PC-3 (cell line): ENCODE measurements around the gene ZMYM4. TPM values are rescaled to one million over a fixed set of nuclear protein-coding genes. Genes with fewer than 3 reads are reported as not detected.
"Not testable (repeated sequence)": the region's sequence is repeated elsewhere in the genome, so short reads cannot be mapped to it uniquely, and the experiment has no call there.

Experiments used
- ATAC-seq: fragments of 200-7000 bp; cut with Tn5 transposase; 2 replicates; pipeline ENCODE4 v1.9.1; 2020; ENCODE audit warnings: mild to moderate bottlenecking, moderate library complexity
- BruUV-seq: library from RNA; stranded (reverse); fragments of 400-500 nt; replicated peaks from 2 replicates; lab custom pipeline; 2021; lab: Mats Ljungman, UMichigan
- CTCF ChIA-PET: fragments of 300-600 bp; sonication (Branson Sonifier 250); formaldehyde crosslinking; loops from one replicate; lab custom pipeline; 2022; ENCODE audit warnings: antibody characterized with exemption; lab: Charles Lee
- POLR2A ChIA-PET: fragments of 300-600 bp; sonication (Branson Sonifier 250); formaldehyde crosslinking; loops from one replicate; lab custom pipeline; 2022; ENCODE audit warnings: antibody characterized with exemption; ENCODE audit not compliant: unreplicated experiment; lab: Charles Lee
- DNase-seq: peaks from one replicate; pipeline ENCODE4 v3.0.0-alpha.2; 2015
- H2AFZ ChIP-seq: fragments of 300-600 bp; sonication (generic); 2 replicates; pipeline ENCODE4 v1.6.0; 2016; ENCODE audit warnings: antibody characterized with exemption, low read length
- H3F3A ChIP-seq: fragments of 300-600 bp; sonication (generic); one replicate; pipeline ENCODE4 v1.6.0; 2017; ENCODE audit warnings: antibody characterized with exemption, low read length, control low read depth, mild to moderate bottlenecking; ENCODE audit not compliant: unreplicated experiment
- H3K27ac ChIP-seq: fragments of 300-600 bp; sonication (generic); 2 replicates; pipeline ENCODE4 v1.5.1; 2016; ENCODE audit warnings: mild to moderate bottlenecking, low read length
- H3K27me3 ChIP-seq: fragments of 300-600 bp; sonication (generic); 2 replicates; pipeline ENCODE4 v1.6.1; 2016; ENCODE audit warnings: low read length, mixed read lengths
- H3K36me3 ChIP-seq: fragments of 300-600 bp; sonication (generic); 2 replicates; pipeline ENCODE4 v1.6.1; 2016; ENCODE audit warnings: low read depth, mixed run types, low read length, mixed read lengths
- H3K4me1 ChIP-seq: fragments of 300-600 bp; sonication (generic); 2 replicates; pipeline ENCODE4 v1.5.1; 2016; ENCODE audit warnings: low read length; ENCODE audit not compliant: insufficient read depth
- H3K4me2 ChIP-seq: fragments of 300-600 bp; sonication (generic); 2 replicates; pipeline ENCODE4 v1.6.0; 2016; ENCODE audit warnings: low read length
- H3K4me3 ChIP-seq: fragments of 300-600 bp; sonication (generic); 2 replicates; pipeline ENCODE4 v1.5.1; 2016; ENCODE audit warnings: mild to moderate bottlenecking, low read length, mixed read lengths
- H3K79me2 ChIP-seq: fragments of 300-600 bp; sonication (generic); 2 replicates; pipeline ENCODE4 v1.6.1; 2017; ENCODE audit warnings: low read length, mixed read lengths
- H3K9ac ChIP-seq: fragments of 300-600 bp; sonication (generic); 2 replicates; pipeline ENCODE4 v1.6.0; 2016; ENCODE audit warnings: mild to moderate bottlenecking, low read length
- H3K9me2 ChIP-seq: fragments of 300-600 bp; sonication (generic); replicated peaks from 2 replicates; pipeline ENCODE4 v1.6.1; 2016; ENCODE audit warnings: mixed run types, low read length, mixed read lengths
- H3K9me3 ChIP-seq: fragments of 300-600 bp; sonication (generic); 2 replicates; pipeline ENCODE4 v1.6.1; 2016; ENCODE audit warnings: low read length, mixed read lengths
- H4K20me1 ChIP-seq: fragments of 300-600 bp; sonication (generic); 2 replicates; pipeline ENCODE4 v1.6.1; 2016; ENCODE audit warnings: low read length, mixed read lengths
- EZH2 ChIP-seq: fragments of 300-600 bp; sonication (generic); IDR thresholded peaks from one replicate; pipeline ENCODE4 v1.6.1; 2017; ENCODE audit warnings: antibody characterized with exemption, mild to moderate bottlenecking, low read length; ENCODE audit not compliant: unreplicated experiment
- EZH2phosphoT487 ChIP-seq: fragments of 300-600 bp; sonication (generic); IDR thresholded peaks from 2 replicates; pipeline ENCODE4 v1.6.1; 2018; ENCODE audit warnings: mild to moderate bottlenecking, antibody characterized with exemption, low read length, borderline replicate concordance
- intact Hi-C: fragments of 100-400 bp; cut with micrococcal nuclease; formaldehyde crosslinking; loops from 2 replicates; pipeline ENCODE4 v1.9.0; 2023
- total RNA-seq: library from RNA; depleted of rRNA; stranded (reverse); fragments of >200 nt; gene quantifications from 2 replicates; pipeline ENCODE4 v1.2.3, GENCODE V29; 2014
- TF ChIP-seq, protein P1 (sequence below): fragments of 300-600 bp; sonication (generic); conservative IDR thresholded peaks from 2 replicates; pipeline ENCODE4 v1.5.1; 2017; ENCODE audit warnings: antibody characterized with exemption, low read depth, mild to moderate bottlenecking, low read length

Gene ZMYM4
- total RNA-seq, 1 experiment from 2014 or later, result 28.5 TPM

DNA sequence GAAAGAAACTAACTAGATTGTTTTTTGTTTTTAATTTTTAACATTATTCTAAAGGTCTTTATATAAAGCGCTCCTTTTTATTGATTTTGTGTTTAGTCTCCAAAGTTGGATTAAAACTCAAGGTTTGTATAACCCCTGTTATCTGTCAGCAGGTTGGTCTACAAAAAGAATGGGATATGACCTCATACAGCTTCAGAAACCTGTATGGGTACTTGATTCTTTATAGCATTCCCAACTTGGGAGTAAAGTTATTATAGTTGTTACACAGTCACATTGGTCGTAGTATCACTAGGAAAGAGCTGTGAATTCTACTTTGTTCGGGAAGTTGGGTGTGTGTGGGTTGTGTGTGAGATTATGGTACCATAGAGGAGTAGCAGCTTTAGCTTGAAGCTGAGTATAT, 52.4 kb downstream of the ZMYM4 start:
- POLR2A ChIA-PET, result no interaction called here
- CTCF ChIA-PET, result no interaction called here
- no TSS peak for BruUV-seq

DNA sequence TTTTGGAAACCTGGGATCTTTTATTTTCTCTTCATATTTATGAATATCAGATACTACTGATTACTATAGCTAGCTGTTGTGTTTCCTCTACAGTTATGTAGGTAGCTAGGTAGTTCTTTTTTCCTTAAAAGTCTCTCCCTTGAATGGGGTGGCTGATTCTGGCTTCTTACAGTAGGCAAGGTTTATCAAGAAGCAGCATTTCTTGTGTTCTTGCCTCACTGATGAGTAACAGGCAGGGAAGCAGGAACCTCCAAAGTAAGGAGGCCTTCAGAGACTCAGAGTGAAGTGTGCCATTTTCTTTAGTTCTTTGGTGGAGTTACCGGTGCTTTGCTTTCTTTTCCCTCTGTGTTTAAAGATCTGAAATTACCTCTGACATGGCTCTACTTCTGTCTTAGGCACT, 56.0 kb downstream of the ZMYM4 start:
- Histone ChIP-seq H3K9me3 (no peaks in the 10 kb centered on the region), H2AFZ (no peak overlapping the region), H3K9me2 (no peaks in the 10 kb centered on the region), H3F3A (no peaks in the 10 kb centered on the region), H3K27ac (no peak overlapping the region), H3K79me2 (peaks cover 16% of the 10 kb centered on the region), H3K36me3 (peaks cover 6% of the 10 kb centered on the region; the same call in 1 of the 2 replicates), H3K4me3 (no peak overlapping the region), H3K9ac (no peak overlapping the region), H4K20me1 (no peaks in the 10 kb centered on the region), H3K4me2 (no peak overlapping the region), H3K27me3 (no peaks in the 10 kb centered on the region), H3K4me1 (no peaks in the 10 kb centered on the region; the same call in 1 of the 2 replicates)
- DNase-seq (no peak), ATAC-seq (no peak)
- TF ChIP-seq EZH2 (no peak), EZH2phosphoT487 (no peak)
- TF ChIP-seq, protein P1, sequence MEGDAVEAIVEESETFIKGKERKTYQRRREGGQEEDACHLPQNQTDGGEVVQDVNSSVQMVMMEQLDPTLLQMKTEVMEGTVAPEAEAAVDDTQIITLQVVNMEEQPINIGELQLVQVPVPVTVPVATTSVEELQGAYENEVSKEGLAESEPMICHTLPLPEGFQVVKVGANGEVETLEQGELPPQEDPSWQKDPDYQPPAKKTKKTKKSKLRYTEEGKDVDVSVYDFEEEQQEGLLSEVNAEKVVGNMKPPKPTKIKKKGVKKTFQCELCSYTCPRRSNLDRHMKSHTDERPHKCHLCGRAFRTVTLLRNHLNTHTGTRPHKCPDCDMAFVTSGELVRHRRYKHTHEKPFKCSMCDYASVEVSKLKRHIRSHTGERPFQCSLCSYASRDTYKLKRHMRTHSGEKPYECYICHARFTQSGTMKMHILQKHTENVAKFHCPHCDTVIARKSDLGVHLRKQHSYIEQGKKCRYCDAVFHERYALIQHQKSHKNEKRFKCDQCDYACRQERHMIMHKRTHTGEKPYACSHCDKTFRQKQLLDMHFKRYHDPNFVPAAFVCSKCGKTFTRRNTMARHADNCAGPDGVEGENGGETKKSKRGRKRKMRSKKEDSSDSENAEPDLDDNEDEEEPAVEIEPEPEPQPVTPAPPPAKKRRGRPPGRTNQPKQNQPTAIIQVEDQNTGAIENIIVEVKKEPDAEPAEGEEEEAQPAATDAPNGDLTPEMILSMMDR, result no peak
- intact Hi-C loops, result no loop called here
- ChIA-PET CTCF (no interaction called here), POLR2A (no interaction called here)
- BruUV-seq, result no TSS peak

More for the DNA sequence above, 52.4 kb downstream of the ZMYM4 start:
- Histone ChIP-seq H3K9ac (no peak overlapping the region), H3K9me3 (no peaks in the 10 kb centered on the region), H4K20me1 (no peaks in the 10 kb centered on the region), H3K4me3 (no peak overlapping the region), H3K27ac (no peak overlapping the region), H3K4me2 (no peak overlapping the region), H3K9me2 (no peaks in the 10 kb centered on the region), H2AFZ (no peak overlapping the region), H3K36me3 (no peaks in the 10 kb centered on the region), H3K27me3 (no peaks in the 10 kb centered on the region), H3K4me1 (no peaks in the 10 kb centered on the region), H3F3A (no peaks in the 10 kb centered on the region), H3K79me2 (peaks cover 16% of the 10 kb centered on the region)
- intact Hi-C loops, result no loop called here
- no peak for ATAC-seq
- no peak for DNase-seq
- TF ChIP-seq EZH2, result no peak
- TF ChIP-seq, protein P1, result no peak
- TF ChIP-seq EZH2phosphoT487, result no peak

DNA sequence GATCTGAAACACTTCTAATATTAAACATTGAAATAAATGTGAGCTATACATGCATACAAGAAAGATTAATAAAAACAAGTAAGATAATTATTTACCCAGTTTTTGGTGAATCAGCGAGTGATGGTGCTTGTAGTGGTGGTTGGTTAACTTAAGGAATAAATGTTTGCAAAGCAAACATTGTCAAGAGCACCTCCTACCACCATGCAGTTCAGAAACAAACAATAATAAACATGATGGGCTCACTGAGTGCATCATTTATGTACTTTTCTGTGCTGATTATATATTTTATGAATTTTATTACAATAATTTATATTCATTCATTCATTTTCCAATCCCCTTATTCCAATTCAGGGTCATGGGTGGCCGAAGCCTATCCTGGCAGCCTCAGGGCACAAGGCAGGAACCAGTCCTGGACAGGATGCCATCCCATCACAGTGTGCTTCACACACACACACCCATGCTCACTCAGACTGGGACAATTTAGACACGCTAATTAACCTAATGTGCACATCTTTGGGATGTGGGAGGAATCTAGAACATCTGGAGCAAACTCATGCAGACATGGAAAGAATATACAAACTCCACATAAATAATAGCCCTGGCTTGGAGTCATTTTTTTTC, 57.8 kb downstream of the ZMYM4 start:
- peak; percentile 93 for ATAC-seq
- intact Hi-C loops, result no loop called here
- H3K9ac ChIP-seq, result no peak overlapping the region

DNA sequence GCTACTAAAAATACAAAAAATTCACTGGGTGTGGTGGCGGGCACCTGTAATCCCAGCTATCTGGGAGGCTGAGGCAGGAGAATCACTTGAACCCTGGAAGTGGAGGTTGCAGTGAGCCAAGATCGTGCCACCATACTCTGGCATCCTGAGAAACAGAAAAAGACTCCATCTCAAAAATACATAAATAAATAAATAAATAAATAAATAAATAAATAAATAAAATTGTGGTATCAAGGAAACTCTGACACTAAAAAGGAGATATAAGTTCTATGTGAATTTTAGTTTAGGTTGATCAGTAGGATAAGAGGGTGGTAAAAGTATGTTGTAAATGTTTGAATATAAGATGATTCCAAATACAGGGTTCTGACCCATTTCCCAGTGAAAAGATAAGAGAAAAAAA, 63.1 kb downstream of the ZMYM4 start:
- POLR2A ChIA-PET, H3K27me3 ChIP-seq: not testable (repeated sequence)

More for the DNA sequence above, 57.8 kb downstream of the ZMYM4 start:
- no peaks in the 10 kb centered on the region for H3K27me3 ChIP-seq
- TF ChIP-seq EZH2 (no peak), EZH2phosphoT487 (no peak)
- TF ChIP-seq, protein P1, result no peak
- H3K4me1 ChIP-seq, result no peaks in the 10 kb centered on the region; the same call in 1 of the 2 replicates
- H3K27ac ChIP-seq, result 0 out of 2 replicates have a peak overlapping the region, but pooled peaks have one; percentile 16
- no peak overlapping the region for H3K4me2 ChIP-seq
- no peak overlapping the region for H3K4me3 ChIP-seq
- no peaks in the 10 kb centered on the region for H3K9me2 ChIP-seq
- ChIA-PET CTCF (no interaction called here), POLR2A (interaction anchor here (0.6 kb wide), 1 partner anchor 20 kb away, joined by 3 read pairs; no protein-coding TSS in a partner anchor)
- no peaks in the 10 kb centered on the region for H4K20me1 ChIP-seq
- TSS peak; percentile 23 for BruUV-seq
- H3K9me3 ChIP-seq, result no peaks in the 10 kb centered on the region
- peak; percentile 13 for DNase-seq
- H2AFZ ChIP-seq, result no peak overlapping the region
- H3K36me3 ChIP-seq, result peaks cover 6% of the 10 kb centered on the region; the same call in 1 of the 2 replicates
- no peaks in the 10 kb centered on the region for H3F3A ChIP-seq
- peaks cover 10% of the 10 kb centered on the region for H3K79me2 ChIP-seq

More for the DNA sequence above, 63.1 kb downstream of the ZMYM4 start:
- CTCF ChIA-PET, H3K4me1 ChIP-seq, ATAC-seq, H3K79me2 ChIP-seq, H4K20me1 ChIP-seq, H3F3A ChIP-seq, BruUV-seq, intact Hi-C loops, H3K9me2 ChIP-seq, H3K4me3 ChIP-seq, H3K4me2 ChIP-seq, H3K27ac ChIP-seq, H2AFZ ChIP-seq, H3K9ac ChIP-seq, DNase-seq, H3K9me3 ChIP-seq: not testable (repeated sequence)
- H3K36me3 ChIP-seq, result peaks cover 12% of the 10 kb centered on the region; the same call in 1 of the 2 replicates
